HAP-1 (cell line): ENCODE results near the gene PBRM1.

Experiments
- DNase-seq, 2 experiments: peaks; one replicate each; pipeline ENCODE4 v3.0.0-alpha.2; 2016 to 2020; ENCODE audit warnings: low spot score in 2 of 2
- H3K27me3 ChIP-seq: fragments of 250-450 bp; sonication (Bioruptor Pico); 2 replicates; pipeline ENCODE4 v1.5.1; 2020; ENCODE audit warnings: low read depth, mild to moderate bottlenecking, moderate library complexity
- H3K36me3 ChIP-seq: fragments of 250-450 bp; sonication (Bioruptor Pico); replicated peaks from 2 replicates; pipeline ENCODE4 v1.5.1; 2020; ENCODE audit warnings: mild to moderate bottlenecking
- H3K4me1 ChIP-seq: fragments of 250-450 bp; sonication (Bioruptor Pico); 2 replicates; pipeline ENCODE4 v1.5.1; 2020; ENCODE audit warnings: mild to moderate bottlenecking
- H3K4me3 ChIP-seq: fragments of 250-450 bp; sonication (Bioruptor Pico); 2 replicates; pipeline ENCODE4 v1.5.1; 2020; ENCODE audit warnings: mild to moderate bottlenecking, moderate library complexity
- H3K9me3 ChIP-seq: fragments of 250-450 bp; sonication (Bioruptor Pico); 2 replicates; pipeline ENCODE4 v1.5.1; 2020; ENCODE audit warnings: mild to moderate bottlenecking, moderate library complexity
- in situ Hi-C: fragments of 300-500 bp; cut with MboI; formaldehyde crosslinking; loops from 3 replicates; pipeline ENCODE4 v1.14.3; 2020; ENCODE audit warnings: low sequenced_read_pairs, inconsistent platforms, mixed read lengths

Gene PBRM1

GRCh38 chr3:52512727-52513126 lies 173.0 kb downstream of the PBRM1 start:
- Histone ChIP-seq H3K4me3 (no peak overlapping the region), H3K36me3 (no peaks in the 10 kb centered on the region), H3K4me1 (no peaks in the 10 kb centered on the region), H3K27me3 (peaks cover 2% of the 10 kb centered on the region; the same call in 1 of the 2 replicates), H3K9me3 (no peaks in the 10 kb centered on the region)
- in situ Hi-C loops, result no loop called here
- no peak for DNase-seq

GRCh38 chr3:52512105-52512504 lies 173.6 kb downstream of the PBRM1 start:
- DNase-seq, result no peak
- Histone ChIP-seq H3K27me3 (peaks cover 2% of the 10 kb centered on the region; the same call in 1 of the 2 replicates), H3K4me3 (no peak overlapping the region), H3K4me1 (no peaks in the 10 kb centered on the region), H3K9me3 (no peaks in the 10 kb centered on the region), H3K36me3 (no peaks in the 10 kb centered on the region)
- in situ Hi-C loops, result no loop called here

- no peak overlapping the region for H3K4me3 ChIP-seq
- no peaks in the 10 kb centered on the region for H3K36me3 ChIP-seq
- H3K27me3 ChIP-seq, result peaks cover 2% of the 10 kb centered on the region; the same call in 1 of the 2 replicates
- no peaks in the 10 kb centered on the region for H3K4me1 ChIP-seq
- no peak for DNase-seq
- H3K9me3 ChIP-seq, result no peaks in the 10 kb centered on the region
- in situ Hi-C loops, result no loop called here
Observed at GRCh38 chr3:52511509-52511908, 174.2 kb downstream of the PBRM1 start.

GRCh38 chr3:52509753-52510328 lies 175.9 kb downstream of the PBRM1 start:
- Histone ChIP-seq H3K9me3 (no peaks in the 10 kb centered on the region), H3K4me3 (no peak overlapping the region), H3K27me3 (peaks cover 2% of the 10 kb centered on the region; the same call in 1 of the 2 replicates), H3K4me1 (no peaks in the 10 kb centered on the region), H3K36me3 (no peaks in the 10 kb centered on the region)
- DNase-seq, result no peak
- in situ Hi-C loops, result no loop called here

- Histone ChIP-seq H3K4me3 (no peak overlapping the region), H3K36me3 (no peaks in the 10 kb centered on the region), H3K27me3 (no peaks in the 10 kb centered on the region; the same call in 1 of the 2 replicates), H3K4me1 (no peaks in the 10 kb centered on the region), H3K9me3 (no peaks in the 10 kb centered on the region)
- in situ Hi-C loops, result no loop called here
- no peak for DNase-seq
Observed at GRCh38 chr3:52507359-52507758, 178.4 kb downstream of the PBRM1 start.

- no peaks in the 10 kb centered on the region for H3K4me1 ChIP-seq
- no peaks in the 10 kb centered on the region; the same call in 1 of the 2 replicates for H3K27me3 ChIP-seq
- DNase-seq, result no peak
- H3K4me3 ChIP-seq, result no peak overlapping the region
- H3K9me3 ChIP-seq, result no peaks in the 10 kb centered on the region
- in situ Hi-C loops, result no loop called here
- H3K36me3 ChIP-seq, result no peaks in the 10 kb centered on the region
Observed at GRCh38 chr3:52506266-52506966, 179.3 kb downstream of the PBRM1 start.

GRCh38 chr3:52504977-52505376 lies 180.7 kb downstream of the PBRM1 start:
- Histone ChIP-seq H3K36me3 (no peaks in the 10 kb centered on the region), H3K4me1 (no peaks in the 10 kb centered on the region), H3K27me3 (no peaks in the 10 kb centered on the region), H3K9me3 (no peaks in the 10 kb centered on the region), H3K4me3 (no peak overlapping the region)
- in situ Hi-C loops, result no loop called here
- no peak for DNase-seq

GRCh38 chr3:52503788-52504424 lies 181.8 kb downstream of the PBRM1 start:
- in situ Hi-C loops, result no loop called here
- H3K27me3 ChIP-seq, result no peaks in the 10 kb centered on the region
- no peak overlapping the region for H3K4me3 ChIP-seq
- H3K4me1 ChIP-seq, result no peaks in the 10 kb centered on the region
- no peaks in the 10 kb centered on the region for H3K9me3 ChIP-seq
- no peaks in the 10 kb centered on the region for H3K36me3 ChIP-seq
- DNase-seq, result no peak

GRCh38 chr3:52502808-52503350 lies 182.8 kb downstream of the PBRM1 start:
- Histone ChIP-seq H3K36me3 (no peaks in the 10 kb centered on the region), H3K9me3 (no peaks in the 10 kb centered on the region), H3K4me1 (no peaks in the 10 kb centered on the region), H3K27me3 (no peaks in the 10 kb centered on the region), H3K4me3 (no peak overlapping the region)
- in situ Hi-C loops, result no loop called here
- no peak for DNase-seq

GRCh38 chr3:52502001-52502400 lies 183.7 kb downstream of the PBRM1 start:
- no peak overlapping the region for H3K4me3 ChIP-seq
- no peaks in the 10 kb centered on the region for H3K36me3 ChIP-seq
- in situ Hi-C loops, result no loop called here
- H3K9me3 ChIP-seq, result no peaks in the 10 kb centered on the region
- DNase-seq, result no peak
- no peaks in the 10 kb centered on the region for H3K27me3 ChIP-seq
- H3K4me1 ChIP-seq, result no peaks in the 10 kb centered on the region

GRCh38 chr3:52501046-52501445 lies 184.7 kb downstream of the PBRM1 start:
- H3K9me3 ChIP-seq, result no peaks in the 10 kb centered on the region
- in situ Hi-C loops, result no loop called here
- H3K27me3 ChIP-seq, result no peaks in the 10 kb centered on the region
- DNase-seq, result no peak
- no peaks in the 10 kb centered on the region for H3K4me1 ChIP-seq
- no peaks in the 10 kb centered on the region for H3K36me3 ChIP-seq
- H3K4me3 ChIP-seq, result no peak overlapping the region

GRCh38 chr3:52498137-52499054 lies 187.3 kb downstream of the PBRM1 start:
- in situ Hi-C loops, result no loop called here
- no peaks in the 10 kb centered on the region for H3K36me3 ChIP-seq
- DNase-seq, result no peak

GRCh38 chr3:52495777-52496602 lies 189.7 kb downstream of the PBRM1 start:
- no peak for DNase-seq
- Histone ChIP-seq H3K4me1 (no peaks in the 10 kb centered on the region), H3K9me3 (no peaks in the 10 kb centered on the region), H3K27me3 (no peaks in the 10 kb centered on the region), H3K36me3 (peaks cover 18% of the 10 kb centered on the region), H3K4me3 (no peak overlapping the region)
- in situ Hi-C loops, result no loop called here

More at GRCh38 chr3:52498137-52499054, 187.3 kb downstream of the PBRM1 start:
- Histone ChIP-seq H3K9me3 (no peaks in the 10 kb centered on the region), H3K27me3 (no peaks in the 10 kb centered on the region), H3K4me3 (no peak overlapping the region), H3K4me1 (no peaks in the 10 kb centered on the region)
